HepG2 (cell line): ENCODE results near the gene RPRML. TPM values are rescaled to one million over a fixed set of nuclear protein-coding genes. Genes with fewer than 3 reads are reported as not detected.

Experiments used
- ARNT ChIP-seq: fragments of 450-650 bp; IDR thresholded peaks from 2 replicates; pipeline ENCODE4 v1.6.1; 2017
- EP300 ChIP-seq, 3 experiments: sonication (generic) in 1 of 3; formaldehyde crosslinking in 1 of 3; IDR thresholded peaks; 2 replicates each; pipeline versions ENCODE4 v1.5.1 to v1.6.1; 2011 to 2020; ENCODE audit warnings: low read depth in 2 of 3, low read length in 2 of 3, borderline replicate concordance in 1 of 3, improper control_type of control experiment in 1 of 3, mild to moderate bottlenecking in 1 of 3, missing genetic modification reagents in 1 of 3, moderate library complexity in 1 of 3
- FOXP4 ChIP-seq: sonication (generic); formaldehyde crosslinking; IDR thresholded peaks from 2 replicates; pipeline ENCODE4 v1.4.0; 2020; ENCODE audit warnings: missing genetic modification reagents
- SMAD9 ChIP-seq: sonication (generic); formaldehyde crosslinking; IDR thresholded peaks from 2 replicates; pipeline ENCODE4 v1.5.1; 2020; ENCODE audit warnings: mild to moderate bottlenecking, missing genetic modification reagents
- TEAD3 ChIP-seq: optimal IDR thresholded peaks from 2 replicates; pipeline ENCODE3; 2016; ENCODE audit warnings: borderline replicate concordance
- U2AF2 ChIP-seq: fragments of 200-400 bp; formaldehyde crosslinking; IDR thresholded peaks from 2 replicates; pipeline ENCODE4 v1.6.1; 2017; ENCODE audit warnings: low read depth, mild to moderate bottlenecking, low read length
- ZKSCAN5 ChIP-seq: sonication (generic); formaldehyde crosslinking; IDR thresholded peaks from 2 replicates; pipeline ENCODE4 v1.5.1; 2020; ENCODE audit warnings: mild to moderate bottlenecking, missing genetic modification reagents
- ZNF296 ChIP-seq: sonication (generic); formaldehyde crosslinking; conservative IDR thresholded peaks from 2 replicates; pipeline ENCODE4 v1.5.0; 2020; ENCODE audit warnings: mild to moderate bottlenecking, missing genetic modification reagents
- ZNF30 ChIP-seq: sonication (generic); formaldehyde crosslinking; IDR thresholded peaks from 2 replicates; pipeline ENCODE4 v1.5.0; 2020; ENCODE audit warnings: mild to moderate bottlenecking, missing genetic modification reagents
- ZNF335 ChIP-seq: sonication (generic); formaldehyde crosslinking; IDR thresholded peaks from 2 replicates; pipeline ENCODE4 v1.4.0; 2020; ENCODE audit warnings: missing genetic modification reagents
- ZNF460 ChIP-seq: sonication (generic); formaldehyde crosslinking; IDR thresholded peaks from 2 replicates; pipeline ENCODE4 v1.5.1; 2020; ENCODE audit warnings: missing genetic modification reagents, mild to moderate bottlenecking, borderline replicate concordance
- ZNF563 ChIP-seq: sonication (generic); formaldehyde crosslinking; IDR thresholded peaks from 2 replicates; pipeline ENCODE4 v1.8.0; 2022; ENCODE audit warnings: mild to moderate bottlenecking, moderate library complexity, missing genetic modification reagents
- ZNF597 ChIP-seq: sonication (generic); formaldehyde crosslinking; IDR thresholded peaks from 2 replicates; pipeline ENCODE4 v1.5.0; 2020; ENCODE audit warnings: missing genetic modification reagents
- ZNF790 ChIP-seq: sonication (generic); formaldehyde crosslinking; IDR thresholded peaks from 2 replicates; pipeline ENCODE4 v1.8.0; 2022; ENCODE audit warnings: missing genetic modification reagents, mild to moderate bottlenecking, borderline replicate concordance
- ZNF839 ChIP-seq: sonication (generic); formaldehyde crosslinking; IDR thresholded peaks from 2 replicates; pipeline ENCODE4 v1.4.0; 2020; ENCODE audit warnings: missing genetic modification reagents, mild to moderate bottlenecking, borderline replicate concordance
- polyA plus RNA-seq, 8 experiments: library from polyadenylated mRNA; depleted of rRNA in 3 of 8; stranded (reverse) in 7 of 8; unstranded in 1 of 8; fragments of >200 nt; fragmentation: Illumina TruSeq in 4 of 8; extraction: Trizol in 4 of 8; gene quantifications; 2 replicates each; pipeline versions ENCODE4 v1.2.1 to v1.2.3, GENCODE V29; 2011 to 2016; ENCODE audit warnings: low read depth in 4 of 8, missing spikeins in 1 of 8, mixed read lengths in 1 of 8; ENCODE audit not compliant: insufficient read depth in 1 of 8
- total RNA-seq, 5 experiments: library from RNA; depleted of rRNA; stranded (reverse); fragments of >200 nt; fragmentation: Illumina TruSeq; extraction: Trizol; gene quantifications; 2 replicates each; pipeline ENCODE4 v1.2.3, GENCODE V29; 2016; ENCODE audit warnings: low read depth in 1 of 5
- TF ChIP-seq, protein P1 (sequence below): sonication (generic); formaldehyde crosslinking; IDR thresholded peaks from 2 replicates; pipeline ENCODE4 v1.4.0; 2020; ENCODE audit warnings: missing genetic modification reagents, borderline replicate concordance

RPRML gene
- total and polyA plus RNA-seq, 2 of the 13 experiments (the other 11 are each of a cell fraction or from before 2014, with no cell fraction given) = not detected

- TF ChIP-seq, protein P1, sequence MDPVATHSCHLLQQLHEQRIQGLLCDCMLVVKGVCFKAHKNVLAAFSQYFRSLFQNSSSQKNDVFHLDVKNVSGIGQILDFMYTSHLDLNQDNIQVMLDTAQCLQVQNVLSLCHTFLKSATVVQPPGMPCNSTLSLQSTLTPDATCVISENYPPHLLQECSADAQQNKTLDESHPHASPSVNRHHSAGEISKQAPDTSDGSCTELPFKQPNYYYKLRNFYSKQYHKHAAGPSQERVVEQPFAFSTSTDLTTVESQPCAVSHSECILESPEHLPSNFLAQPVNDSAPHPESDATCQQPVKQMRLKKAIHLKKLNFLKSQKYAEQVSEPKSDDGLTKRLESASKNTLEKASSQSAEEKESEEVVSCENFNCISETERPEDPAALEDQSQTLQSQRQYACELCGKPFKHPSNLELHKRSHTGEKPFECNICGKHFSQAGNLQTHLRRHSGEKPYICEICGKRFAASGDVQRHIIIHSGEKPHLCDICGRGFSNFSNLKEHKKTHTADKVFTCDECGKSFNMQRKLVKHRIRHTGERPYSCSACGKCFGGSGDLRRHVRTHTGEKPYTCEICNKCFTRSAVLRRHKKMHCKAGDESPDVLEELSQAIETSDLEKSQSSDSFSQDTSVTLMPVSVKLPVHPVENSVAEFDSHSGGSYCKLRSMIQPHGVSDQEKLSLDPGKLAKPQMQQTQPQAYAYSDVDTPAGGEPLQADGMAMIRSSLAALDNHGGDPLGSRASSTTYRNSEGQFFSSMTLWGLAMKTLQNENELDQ (CRISPR knock-in tag) = no peak
- no peak for TF ChIP-seq ZNF839 (CRISPR knock-in tag)
- TF ChIP-seq U2AF2 = no peak
- no peak for TF ChIP-seq ZNF296 (CRISPR knock-in tag)
- no peak for TF ChIP-seq ZNF30 (CRISPR knock-in tag)
- no peak for TF ChIP-seq ZNF460 (CRISPR knock-in tag)
- no peak for TF ChIP-seq SMAD9
- peak; percentile 23 to 57; a peak in 3 of 4 replicates for TF ChIP-seq EP300 (IDR thresholded peaks at IDR 0.05; ENCODE audit: low read depth in 2 of 2, low read length in 2 of 2)
- no peak for TF ChIP-seq EP300 (CRISPR knock-in tag; IDR thresholded peaks at IDR 0.05; ENCODE audit: borderline replicate concordance)
- TF ChIP-seq ZKSCAN5 (CRISPR knock-in tag) = no peak
- TF ChIP-seq ZNF790 = no peak
- TF ChIP-seq ZNF597 (CRISPR knock-in tag) = no peak
- TF ChIP-seq TEAD3 (CRISPR knock-in tag) = peak; percentile 77
- peak; percentile 95 for TF ChIP-seq ZNF335 (CRISPR knock-in tag)
- TF ChIP-seq ARNT = no peak
- TF ChIP-seq FOXP4 (CRISPR knock-in tag) = peak; percentile 42; the same call in 1 of the 2 replicates
- no peak for TF ChIP-seq ZNF563 (CRISPR knock-in tag)
Measured at GRCh38 chr17:46940692-46941404, 38.2 kb downstream of the RPRML start (continued).
